GM23248 (cell line): ENCODE data around the gene CNST. TPM values are rescaled to one million over a fixed set of nuclear protein-coding genes. Genes with fewer than 3 reads are reported as not detected.
"Not testable (repeated sequence)": the region's sequence is repeated elsewhere in the genome, so short reads cannot be mapped to it uniquely, and the experiment has no call there.

Source experiments
- DNase-seq: peaks from one replicate; pipeline ENCODE4 v3.0.0-alpha.2; 2015
- H2AFZ ChIP-seq: fragments of 200-600 bp; sonication (generic); 2 replicates; pipeline ENCODE4 v1.6.1; 2016; ENCODE audit warnings: antibody characterized with exemption
- H3F3A ChIP-seq: fragments of 200-600 bp; sonication (generic); 2 replicates; pipeline ENCODE4 v1.6.1; 2016; ENCODE audit warnings: mild to moderate bottlenecking, antibody characterized with exemption, mixed run types; ENCODE audit not compliant: insufficient read depth
- H3K27ac ChIP-seq: fragments of 200-600 bp; sonication (generic); 2 replicates; pipeline ENCODE4 v1.5.1; 2016; ENCODE audit warnings: mild to moderate bottlenecking
- H3K27me3 ChIP-seq: fragments of 200-600 bp; sonication (generic); replicated peaks from 2 replicates; pipeline ENCODE4 v1.6.1; 2016; ENCODE audit warnings: mild to moderate bottlenecking; ENCODE audit not compliant: insufficient read depth
- H3K36me3 ChIP-seq: fragments of 200-600 bp; sonication (generic); 2 replicates; pipeline ENCODE4 v1.6.1; 2016; ENCODE audit warnings: low read depth, mild to moderate bottlenecking
- H3K4me1 ChIP-seq: fragments of 200-600 bp; sonication (generic); 2 replicates; pipeline ENCODE4 v1.6.1; 2016; ENCODE audit warnings: mild to moderate bottlenecking; ENCODE audit not compliant: insufficient read depth
- H3K4me2 ChIP-seq: fragments of 200-600 bp; sonication (generic); one replicate; pipeline ENCODE4 v1.6.1; 2016; ENCODE audit warnings: mild to moderate bottlenecking; ENCODE audit not compliant: unreplicated experiment
- H3K4me3 ChIP-seq: fragments of 200-600 bp; sonication (generic); 2 replicates; pipeline ENCODE4 v1.5.1; 2016; ENCODE audit warnings: mild to moderate bottlenecking
- H3K79me2 ChIP-seq: fragments of 200-600 bp; sonication (generic); 2 replicates; pipeline ENCODE4 v1.6.1; 2016; ENCODE audit warnings: mild to moderate bottlenecking; ENCODE audit not compliant: insufficient read depth
- H3K9ac ChIP-seq: fragments of 200-600 bp; sonication (generic); 2 replicates; pipeline ENCODE4 v1.6.1; 2016; ENCODE audit warnings: mild to moderate bottlenecking
- H3K9me2 ChIP-seq: fragments of 200-600 bp; sonication (generic); 2 replicates; pipeline ENCODE4 v1.6.1; 2016; ENCODE audit warnings: mixed run types, mild to moderate bottlenecking, moderate library complexity; ENCODE audit not compliant: insufficient read depth
- H3K9me3 ChIP-seq: fragments of 200-600 bp; sonication (generic); one replicate; pipeline ENCODE4 v1.6.1; 2017; ENCODE audit warnings: low read depth
- H4K20me1 ChIP-seq: fragments of 200-600 bp; sonication (generic); 2 replicates; pipeline ENCODE4 v1.6.0; 2016; ENCODE audit not compliant: insufficient read depth
- EZH2 ChIP-seq: fragments of 200-600 bp; sonication (generic); IDR thresholded peaks from 2 replicates; pipeline ENCODE4 v1.6.1; 2018; ENCODE audit warnings: antibody characterized with exemption, mild to moderate bottlenecking; ENCODE audit not compliant: insufficient read depth, poor library complexity, severe bottlenecking
- EZH2phosphoT487 ChIP-seq: fragments of 200-600 bp; sonication (generic); IDR thresholded peaks from 2 replicates; pipeline ENCODE4 v1.6.1; 2018; ENCODE audit warnings: antibody characterized with exemption, moderate library complexity, mild to moderate bottlenecking, low read depth; ENCODE audit not compliant: insufficient read depth
- WGBS, 2 experiments: methylation state at CpG; one replicate each; pipeline ENCODE4 v1.1.6; 2015 to 2017; ENCODE audit warnings: low lambda C conversion rate in 2 of 2, low coverage in 1 of 2; ENCODE audit errors: missing lambda C conversion rate in 2 of 2; 5-methylcytosine and 5-hydroxymethylcytosine counted together
- in situ Hi-C: fragments of 300-500 bp; cut with MboI; formaldehyde crosslinking; loops from 2 replicates; pipeline ENCODE4 v1.15.0; 2020
- polyA plus RNA-seq: library from polyadenylated mRNA; unstranded; fragments of >200 nt; fragmentation: Nextera tagmentation; extraction: Ambion mirVana; gene quantifications from 2 replicates; pipeline ENCODE4 v1.2.1, GENCODE V29; 2016
- total RNA-seq: library from RNA; depleted of rRNA; stranded (reverse); fragments of >200 nt; shearing (Covaris generic); gene quantifications from 2 replicates; pipeline ENCODE4 v1.2.3, GENCODE V29; 2014

The CNST gene
- total and polyA plus RNA-seq, 2 experiments from 2014 or later = 33.5 to 41.7 TPM

DNA sequence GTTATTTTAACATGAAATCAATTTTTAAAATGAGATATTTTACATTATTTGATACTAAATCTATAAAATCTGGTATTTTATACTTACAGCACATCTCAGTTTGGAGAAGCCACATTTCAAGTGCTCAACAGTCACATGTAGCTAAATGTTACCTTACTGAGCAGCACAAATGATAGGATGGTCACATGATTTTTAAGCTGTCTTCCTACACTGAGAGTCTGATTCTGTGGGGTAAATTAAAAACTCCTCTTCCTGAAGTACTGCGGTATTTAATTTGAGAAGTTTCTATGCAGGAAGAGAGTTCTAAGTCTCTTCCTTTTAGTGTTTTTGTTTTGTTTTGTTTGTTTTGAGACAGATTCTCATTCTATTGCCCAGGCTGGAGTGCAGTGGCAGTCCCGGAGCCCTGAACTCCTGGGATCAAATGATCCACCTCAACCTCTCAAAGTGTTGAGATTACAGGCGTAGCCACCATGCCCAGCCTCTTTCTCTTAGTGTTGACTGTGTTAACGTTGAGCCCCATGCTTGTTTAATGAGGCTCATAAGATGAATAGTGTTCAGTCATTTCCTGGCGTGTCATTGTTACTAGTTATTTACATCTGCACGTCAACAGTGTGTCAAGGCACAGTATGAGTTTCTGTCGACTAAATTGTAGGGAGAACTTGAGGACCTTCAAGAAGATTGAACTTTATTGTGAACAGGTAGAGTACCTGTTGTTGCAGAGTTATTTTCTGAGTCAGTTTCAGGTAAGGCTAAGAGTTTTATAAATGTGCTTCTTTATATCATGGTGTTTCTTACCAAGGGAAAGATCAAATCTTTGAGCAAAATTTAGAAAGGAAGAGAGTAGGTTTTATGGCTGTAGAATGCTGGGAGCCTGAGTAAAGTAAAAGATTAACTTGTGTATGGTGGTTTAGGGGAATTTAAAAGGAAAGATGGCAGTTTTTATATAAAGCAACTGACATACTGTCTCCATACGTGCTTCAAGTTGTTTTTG lies 3.3 kb downstream of the CNST start:
- H3K27ac ChIP-seq = peak overlapping the region; percentile 86
- H2AFZ ChIP-seq = no peak overlapping the region
- peak; percentile 74 for DNase-seq
- H3K9me2 ChIP-seq = no peaks in the 10 kb centered on the region
- peak overlapping the region; percentile 90 for H3K4me2 ChIP-seq
- H3K9me3 ChIP-seq = no peaks in the 10 kb centered on the region
- H4K20me1 ChIP-seq = no peaks in the 10 kb centered on the region
- H3K27me3 ChIP-seq = no peaks in the 10 kb centered on the region
- peak overlapping the region; percentile 49 for H3K4me3 ChIP-seq
- peaks cover 91% of the 10 kb centered on the region for H3K79me2 ChIP-seq
- in situ Hi-C loops = no loop called here
- WGBS, 2 experiments = 36 to 37% methylated on average over 8 of the region's 8 CpGs
- peaks cover 40% of the 10 kb centered on the region for H3K4me1 ChIP-seq
- H3K9ac ChIP-seq = peak overlapping the region; percentile 46
- no peak for TF ChIP-seq EZH2phosphoT487
- TF ChIP-seq EZH2 = no peak
- H3K36me3 ChIP-seq = 0 out of 2 replicates have a peak, but pooled peaks cover 11% of the 10 kb centered on the region
- H3F3A ChIP-seq = peaks cover 34% of the 10 kb centered on the region

DNA sequence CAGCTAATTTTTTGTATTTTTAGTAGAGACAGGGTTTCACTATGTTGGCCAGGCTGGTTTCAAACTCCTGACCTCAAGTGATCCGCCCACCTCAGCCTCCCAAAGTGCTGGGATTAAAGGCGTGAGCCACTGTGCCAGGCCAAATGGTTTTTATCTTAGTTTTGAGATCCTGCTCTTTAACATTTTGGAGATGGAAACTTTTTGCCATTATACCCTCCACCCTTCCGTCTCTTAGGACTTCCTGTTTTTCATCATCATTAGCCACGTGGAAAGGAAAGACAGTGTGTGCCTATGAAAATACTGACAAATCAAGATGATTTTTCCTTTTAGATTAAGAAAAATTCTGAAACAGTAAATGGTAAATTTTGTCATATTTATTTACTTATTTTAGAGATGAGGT lies 5.1 kb downstream of the CNST start:
- Histone ChIP-seq H3K27ac (peak overlapping the region; percentile 5; the same call in 1 of the 2 replicates), H3K36me3 (peaks cover 16% of the 10 kb centered on the region; the same call in 1 of the 2 replicates), H3F3A (peaks cover 34% of the 10 kb centered on the region), H3K4me1 (peaks cover 34% of the 10 kb centered on the region), H3K79me2 (peaks cover 94% of the 10 kb centered on the region), H2AFZ (0 out of 2 replicates have a peak overlapping the region, but pooled peaks have one; percentile 8)
- in situ Hi-C loops, H3K4me2 ChIP-seq, H3K9ac ChIP-seq, H4K20me1 ChIP-seq, H3K4me3 ChIP-seq, H3K9me3 ChIP-seq, DNase-seq, H3K27me3 ChIP-seq, H3K9me2 ChIP-seq: not testable (repeated sequence)
- 57 to 63% methylated on average over 4 of the region's 4 CpGs for WGBS, 2 experiments

DNA sequence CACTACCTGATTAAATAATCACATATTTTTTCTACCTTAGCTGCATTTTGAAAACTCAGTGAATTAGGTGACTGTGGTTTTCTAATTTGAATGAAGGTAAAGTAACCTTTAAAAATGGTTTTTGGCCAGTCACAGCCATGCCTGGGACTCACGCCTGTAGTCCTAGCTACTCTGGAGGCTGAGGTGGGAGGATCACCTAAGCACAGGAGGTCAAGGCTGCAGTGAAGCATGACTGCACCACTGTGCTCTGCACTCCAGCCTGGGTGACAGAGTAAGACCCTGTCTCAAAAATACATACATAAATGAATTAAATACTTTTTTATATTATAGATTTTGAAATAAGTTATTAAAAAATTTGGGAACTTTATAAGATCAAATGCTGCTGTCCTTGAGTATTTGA lies 5.7 kb downstream of the CNST start:
- Histone ChIP-seq H3K36me3 (peaks cover 16% of the 10 kb centered on the region; the same call in 1 of the 2 replicates), H3K9ac (no peak overlapping the region), H3K27ac (no peak overlapping the region), H3K9me2 (no peaks in the 10 kb centered on the region), H2AFZ (no peak overlapping the region), H3K79me2 (peaks cover 95% of the 10 kb centered on the region), H3K4me3 (no peak overlapping the region), H3K9me3 (no peaks in the 10 kb centered on the region), H3K27me3 (no peaks in the 10 kb centered on the region), H4K20me1 (no peaks in the 10 kb centered on the region), H3K4me2 (no peak overlapping the region), H3F3A (peaks cover 32% of the 10 kb centered on the region), H3K4me1 (peaks cover 34% of the 10 kb centered on the region)
- no peak for DNase-seq
- 100% methylated on average over 1 of the region's 1 CpG for WGBS, 2 experiments
- no peak for TF ChIP-seq EZH2phosphoT487
- TF ChIP-seq EZH2 = no peak
- in situ Hi-C loops = no loop called here

DNA sequence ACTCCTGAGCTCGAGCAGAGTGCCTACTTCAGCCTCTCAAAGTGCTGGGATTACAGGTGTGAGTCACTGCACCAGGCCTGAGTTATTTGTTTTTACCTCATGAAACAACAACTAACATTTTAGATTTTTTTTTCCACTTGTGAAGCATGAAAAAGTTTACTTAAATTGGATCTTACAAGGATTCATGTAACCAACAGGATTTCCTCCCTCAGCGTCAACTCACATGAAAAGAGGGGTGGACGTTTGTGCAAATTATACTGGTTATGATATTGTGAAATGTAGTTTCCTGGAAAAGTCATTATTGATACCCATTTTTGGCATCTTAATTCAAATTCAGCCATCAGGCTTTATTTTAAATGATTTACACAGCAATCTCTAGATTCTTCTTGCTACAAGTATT lies 6.5 kb downstream of the CNST start:
- H3K27ac ChIP-seq = no peak overlapping the region
- peaks cover 43% of the 10 kb centered on the region for H3K4me1 ChIP-seq
- no peak for DNase-seq
- WGBS, 2 experiments = 77 to 79% methylated on average over 3 of the region's 3 CpGs
- no peak overlapping the region for H3K9ac ChIP-seq
- no peak overlapping the region for H3K4me2 ChIP-seq
- H3F3A ChIP-seq = peaks cover 32% of the 10 kb centered on the region
- no peaks in the 10 kb centered on the region for H4K20me1 ChIP-seq
- TF ChIP-seq EZH2phosphoT487 (no peak), EZH2 (no peak)
- H3K27me3 ChIP-seq = no peaks in the 10 kb centered on the region
- no peak overlapping the region for H2AFZ ChIP-seq
- no peak overlapping the region for H3K4me3 ChIP-seq
- peaks cover 16% of the 10 kb centered on the region; the same call in 1 of the 2 replicates for H3K36me3 ChIP-seq
- peaks cover 100% of the 10 kb centered on the region for H3K79me2 ChIP-seq
- no peaks in the 10 kb centered on the region for H3K9me2 ChIP-seq
- in situ Hi-C loops = no loop called here
- no peaks in the 10 kb centered on the region for H3K9me3 ChIP-seq
